ENCODE measurements around the gene SRCIN1. TPM values are rescaled to one million over a fixed set of nuclear protein-coding genes. Genes with fewer than 3 reads are reported as not detected.
"Not testable (repeated sequence)": the region's sequence is repeated elsewhere in the genome, so short reads cannot be mapped to it uniquely, and the experiment has no call there.

SRCIN1 gene
- total RNA-seq, 1 experiment from 2014 or later: 2.6 TPM

DNA sequence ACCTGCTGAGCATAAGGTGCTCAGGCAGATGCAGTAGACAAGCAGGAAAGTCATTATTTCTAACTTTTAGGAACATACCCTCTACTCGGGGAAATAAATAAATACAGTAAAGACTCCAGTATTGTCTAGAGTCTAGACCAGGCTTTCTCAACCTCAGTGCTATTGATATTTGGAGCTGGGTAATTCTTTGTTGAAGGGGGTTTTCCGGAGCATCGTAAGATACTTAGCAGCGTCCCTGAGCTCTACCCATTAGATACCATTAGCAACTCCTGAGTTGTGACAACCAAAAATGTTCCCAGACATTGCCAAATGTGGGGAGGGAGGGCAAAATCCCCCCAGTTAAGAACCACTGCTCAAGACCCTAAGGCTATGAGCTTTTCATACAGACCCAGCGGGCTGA is 47.9 kb upstream of the SRCIN1 start:
- Histone ChIP-seq H3F3A (ENCODE audit: low read length, unreplicated experiment) (no peaks in the 10 kb centered on the region), H3K27me3 (ENCODE audit: low read length) (no peaks in the 10 kb centered on the region; the same call in 1 of the 2 replicates), H3K36me3 (ENCODE audit: low read depth, low read length) (no peaks in the 10 kb centered on the region), H3K4me3 (ENCODE audit: low read length) (no peak overlapping the region), H3K4me2 (ENCODE audit: low read length) (no peak overlapping the region), H3K79me2 (ENCODE audit: low read length) (no peaks in the 10 kb centered on the region), H3K27ac (ENCODE audit: low read length) (no peak overlapping the region), H3K4me1 (ENCODE audit: insufficient read depth, low read length) (no peaks in the 10 kb centered on the region), H3K9ac (ENCODE audit: low read length) (no peak overlapping the region), H2AFZ (ENCODE audit: low read length) (no peak overlapping the region), H4K20me1 (ENCODE audit: low read length) (no peaks in the 10 kb centered on the region), H3K9me2 (replicated peaks; ENCODE audit: low read length) (no peaks in the 10 kb centered on the region), H3K9me3 (ENCODE audit: low read length) (no peaks in the 10 kb centered on the region)
- DNase-seq (no peak), ATAC-seq (no peak)
- ChIA-PET POLR2A (ENCODE audit: unreplicated experiment) (no interaction called here), CTCF (no interaction called here)
- intact Hi-C loops (cut with micrococcal nuclease): no loop called here
- TF ChIP-seq, protein P1, sequence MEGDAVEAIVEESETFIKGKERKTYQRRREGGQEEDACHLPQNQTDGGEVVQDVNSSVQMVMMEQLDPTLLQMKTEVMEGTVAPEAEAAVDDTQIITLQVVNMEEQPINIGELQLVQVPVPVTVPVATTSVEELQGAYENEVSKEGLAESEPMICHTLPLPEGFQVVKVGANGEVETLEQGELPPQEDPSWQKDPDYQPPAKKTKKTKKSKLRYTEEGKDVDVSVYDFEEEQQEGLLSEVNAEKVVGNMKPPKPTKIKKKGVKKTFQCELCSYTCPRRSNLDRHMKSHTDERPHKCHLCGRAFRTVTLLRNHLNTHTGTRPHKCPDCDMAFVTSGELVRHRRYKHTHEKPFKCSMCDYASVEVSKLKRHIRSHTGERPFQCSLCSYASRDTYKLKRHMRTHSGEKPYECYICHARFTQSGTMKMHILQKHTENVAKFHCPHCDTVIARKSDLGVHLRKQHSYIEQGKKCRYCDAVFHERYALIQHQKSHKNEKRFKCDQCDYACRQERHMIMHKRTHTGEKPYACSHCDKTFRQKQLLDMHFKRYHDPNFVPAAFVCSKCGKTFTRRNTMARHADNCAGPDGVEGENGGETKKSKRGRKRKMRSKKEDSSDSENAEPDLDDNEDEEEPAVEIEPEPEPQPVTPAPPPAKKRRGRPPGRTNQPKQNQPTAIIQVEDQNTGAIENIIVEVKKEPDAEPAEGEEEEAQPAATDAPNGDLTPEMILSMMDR (conservative IDR thresholded peaks at IDR 0.05; ENCODE audit: low read depth, low read length): no peak
- no TSS peak for BruUV-seq (replicated peaks)

DNA sequence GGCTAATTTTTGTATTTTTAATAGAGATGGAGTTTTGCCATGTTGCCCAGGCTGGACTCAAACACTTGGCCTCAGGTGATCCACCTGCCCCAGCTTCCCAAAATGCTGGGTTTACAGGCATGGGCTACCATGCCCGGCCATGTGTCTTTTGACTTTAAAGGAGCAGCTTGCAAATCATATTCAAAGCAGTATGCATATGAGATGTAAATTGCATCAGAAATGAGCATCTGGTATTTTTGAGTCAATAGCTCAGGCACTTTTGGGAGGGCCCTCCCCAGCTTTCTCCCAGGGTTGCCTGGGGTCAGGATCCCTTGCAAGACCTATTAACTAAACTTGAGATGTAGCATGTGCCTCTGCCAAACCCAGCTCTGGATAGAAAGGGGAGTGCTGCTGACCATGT is 47.5 kb upstream of the SRCIN1 start:
- Histone ChIP-seq H3K4me3 (ENCODE audit: low read length) (no peak overlapping the region), H3K9me2 (replicated peaks; ENCODE audit: low read length) (no peaks in the 10 kb centered on the region), H3K79me2 (ENCODE audit: low read length) (no peaks in the 10 kb centered on the region), H3K4me1 (ENCODE audit: insufficient read depth, low read length) (no peaks in the 10 kb centered on the region), H3K9ac (ENCODE audit: low read length) (no peak overlapping the region), H3K36me3 (ENCODE audit: low read depth, low read length) (no peaks in the 10 kb centered on the region), H3F3A (ENCODE audit: low read length, unreplicated experiment) (no peaks in the 10 kb centered on the region), H3K27me3 (ENCODE audit: low read length) (no peaks in the 10 kb centered on the region; the same call in 1 of the 2 replicates), H3K9me3 (ENCODE audit: low read length) (no peaks in the 10 kb centered on the region), H3K27ac (ENCODE audit: low read length) (no peak overlapping the region), H3K4me2 (ENCODE audit: low read length) (no peak overlapping the region), H2AFZ (ENCODE audit: low read length) (no peak overlapping the region), H4K20me1 (ENCODE audit: low read length) (no peaks in the 10 kb centered on the region)
- no peak for ATAC-seq
- CTCF ChIA-PET: no interaction called here
- intact Hi-C loops (cut with micrococcal nuclease): no loop called here
- TF ChIP-seq EZH2 (IDR thresholded peaks at IDR 0.05; ENCODE audit: low read length, unreplicated experiment): no peak
- no peak for TF ChIP-seq EZH2phosphoT487 (IDR thresholded peaks at IDR 0.05; ENCODE audit: borderline replicate concordance, low read length)
- TF ChIP-seq, protein P1 (conservative IDR thresholded peaks at IDR 0.05; ENCODE audit: low read depth, low read length): no peak
- no peak for DNase-seq
- no TSS peak for BruUV-seq (replicated peaks)
- POLR2A ChIA-PET (ENCODE audit: unreplicated experiment): no interaction called here

DNA sequence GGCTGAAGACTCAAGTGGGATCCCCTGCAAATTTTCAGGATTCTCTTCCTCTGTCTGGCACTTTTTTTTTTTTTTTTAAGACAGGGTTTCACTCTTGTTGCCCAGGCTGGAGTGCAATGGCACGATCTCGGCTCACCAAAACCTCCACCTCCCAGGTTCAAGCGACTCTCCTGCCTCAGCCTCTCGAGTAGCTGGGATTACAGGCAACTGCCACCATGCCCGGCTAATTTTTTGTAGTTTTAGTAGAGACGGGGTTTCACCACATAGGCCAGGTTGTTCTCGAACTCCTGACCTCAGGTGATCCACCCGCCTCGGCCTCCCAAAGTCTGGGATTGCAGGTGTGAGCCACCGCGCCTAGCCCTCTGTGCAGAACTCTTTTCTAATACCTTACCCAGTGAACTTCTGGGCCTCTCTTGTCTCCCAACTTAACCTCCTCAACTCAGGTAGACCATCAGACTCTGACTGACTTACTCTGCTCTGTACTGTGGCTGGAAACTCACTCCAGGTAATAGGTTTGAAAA is 45.0 kb upstream of the SRCIN1 start:
- H3K36me3 ChIP-seq (ENCODE audit: low read depth, low read length); H3K9me3 ChIP-seq (ENCODE audit: low read length); H3K27ac ChIP-seq (ENCODE audit: low read length); H3F3A ChIP-seq (ENCODE audit: low read length, unreplicated experiment); BruUV-seq (replicated peaks); CTCF ChIA-PET; H3K4me1 ChIP-seq (ENCODE audit: insufficient read depth, low read length); H3K79me2 ChIP-seq (ENCODE audit: low read length); POLR2A ChIA-PET (ENCODE audit: unreplicated experiment); H3K4me2 ChIP-seq (ENCODE audit: low read length); H2AFZ ChIP-seq (ENCODE audit: low read length); H3K9ac ChIP-seq (ENCODE audit: low read length); H3K9me2 ChIP-seq (replicated peaks; ENCODE audit: low read length); intact Hi-C loops (cut with micrococcal nuclease); H3K4me3 ChIP-seq (ENCODE audit: low read length); ATAC-seq; H4K20me1 ChIP-seq (ENCODE audit: low read length); H3K27me3 ChIP-seq (ENCODE audit: low read length); DNase-seq: not testable (repeated sequence)

All from PC-3 (cell line).